ENCODE data around the gene SPSB1.

GRCh38 chr1:9293241-9293532, 493 bp downstream of the SPSB1 start:
- TF ChIP-seq CTCF (IDR thresholded peaks at IDR 0.05) = no peak
- no peak for TF ChIP-seq POLR2A (IDR thresholded peaks at IDR 0.05)
- no peak for TF ChIP-seq EP300 (IDR thresholded peaks at IDR 0.05; ENCODE audit: low read depth)
